ENCODE data around the gene C1orf53.

GRCh38 chr1:197914510-197914909, 12.1 kb downstream of the C1orf53 start:
- TF ChIP-seq CTCF (IDR thresholded peaks at IDR 0.05): no peak
- TF ChIP-seq EP300 (IDR thresholded peaks at IDR 0.05): no peak
- no peak for TF ChIP-seq POLR2A (IDR thresholded peaks at IDR 0.05)
- TF ChIP-seq POLR2AphosphoS5 (IDR thresholded peaks at IDR 0.05): no peak

Measured in gastroesophageal sphincter (tissue), 3 donors.